Adrenal gland (tissue), 5 donors: ENCODE data around the gene RAPGEF2.

ENCODE experiments used
- POLR2A ChIP-seq, 2 donors: fragments of 450-650 bp; IDR thresholded peaks; one replicate each; pipeline ENCODE4 v1.6.1; 2017; ENCODE audit warnings: antibody characterized with exemption in 2 of 2, mild to moderate bottlenecking in 2 of 2, moderate library complexity in 1 of 2
- TF ChIP-seq, protein P1 (sequence below), 6 experiments: fragments of 450-650 bp in 4 of 6; fragments of 200-600 bp in 2 of 6; sonication (generic) in 1 of 6; IDR thresholded peaks; 1 replicate in 5 of 6; 2 replicates in 1 of 6; pipeline versions ENCODE4 v1.5.1 to v1.8.0; 2016 to 2021; ENCODE audit warnings: antibody characterized with exemption in 6 of 6, mild to moderate bottlenecking in 2 of 6, moderate library complexity in 1 of 6
- donor health status: DM: no; HTN: no; CAD: no.

DNA sequence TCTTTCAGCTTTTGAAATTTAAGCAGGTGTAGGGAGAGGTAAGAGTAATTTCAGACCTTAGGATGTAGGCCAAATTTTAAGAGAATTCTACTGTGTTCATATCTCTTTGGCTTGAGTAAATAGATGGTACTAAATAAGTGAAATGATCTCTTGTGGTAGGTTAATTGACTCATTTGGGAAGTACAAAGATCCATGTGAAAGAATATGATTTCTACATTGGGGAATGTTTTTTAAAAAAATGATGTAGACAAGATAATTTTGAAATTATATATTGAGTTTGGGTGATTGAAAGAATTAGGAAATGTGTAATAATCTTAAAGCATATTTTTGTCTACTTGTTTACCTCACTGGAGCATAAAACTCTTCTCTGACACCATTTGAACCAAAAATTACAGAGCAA lies 35.6 kb downstream of the RAPGEF2 start:
- TF ChIP-seq POLR2A (IDR thresholded peaks at IDR 0.05) = no peak
- TF ChIP-seq, protein P1, sequence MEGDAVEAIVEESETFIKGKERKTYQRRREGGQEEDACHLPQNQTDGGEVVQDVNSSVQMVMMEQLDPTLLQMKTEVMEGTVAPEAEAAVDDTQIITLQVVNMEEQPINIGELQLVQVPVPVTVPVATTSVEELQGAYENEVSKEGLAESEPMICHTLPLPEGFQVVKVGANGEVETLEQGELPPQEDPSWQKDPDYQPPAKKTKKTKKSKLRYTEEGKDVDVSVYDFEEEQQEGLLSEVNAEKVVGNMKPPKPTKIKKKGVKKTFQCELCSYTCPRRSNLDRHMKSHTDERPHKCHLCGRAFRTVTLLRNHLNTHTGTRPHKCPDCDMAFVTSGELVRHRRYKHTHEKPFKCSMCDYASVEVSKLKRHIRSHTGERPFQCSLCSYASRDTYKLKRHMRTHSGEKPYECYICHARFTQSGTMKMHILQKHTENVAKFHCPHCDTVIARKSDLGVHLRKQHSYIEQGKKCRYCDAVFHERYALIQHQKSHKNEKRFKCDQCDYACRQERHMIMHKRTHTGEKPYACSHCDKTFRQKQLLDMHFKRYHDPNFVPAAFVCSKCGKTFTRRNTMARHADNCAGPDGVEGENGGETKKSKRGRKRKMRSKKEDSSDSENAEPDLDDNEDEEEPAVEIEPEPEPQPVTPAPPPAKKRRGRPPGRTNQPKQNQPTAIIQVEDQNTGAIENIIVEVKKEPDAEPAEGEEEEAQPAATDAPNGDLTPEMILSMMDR (IDR thresholded peaks at IDR 0.05) = no peak
